Jurkat, Clone E6-1 (cell line): ENCODE results near the gene TRPT1.
A peak's percentile ranks its signal among the peaks of the same experiment; 100 is the strongest.

Experiments used
- DNase-seq: peaks from one replicate; pipeline ENCODE4 v3.0.0-alpha.2; 2011; ENCODE audit warnings: low read depth, low spot score
- H3K4me3 ChIP-seq: 2 replicates; pipeline ENCODE4 v1.5.1; 2011; ENCODE audit warnings: mild to moderate bottlenecking, low read length, control low read depth, moderate library complexity

Gene TRPT1

DNA sequence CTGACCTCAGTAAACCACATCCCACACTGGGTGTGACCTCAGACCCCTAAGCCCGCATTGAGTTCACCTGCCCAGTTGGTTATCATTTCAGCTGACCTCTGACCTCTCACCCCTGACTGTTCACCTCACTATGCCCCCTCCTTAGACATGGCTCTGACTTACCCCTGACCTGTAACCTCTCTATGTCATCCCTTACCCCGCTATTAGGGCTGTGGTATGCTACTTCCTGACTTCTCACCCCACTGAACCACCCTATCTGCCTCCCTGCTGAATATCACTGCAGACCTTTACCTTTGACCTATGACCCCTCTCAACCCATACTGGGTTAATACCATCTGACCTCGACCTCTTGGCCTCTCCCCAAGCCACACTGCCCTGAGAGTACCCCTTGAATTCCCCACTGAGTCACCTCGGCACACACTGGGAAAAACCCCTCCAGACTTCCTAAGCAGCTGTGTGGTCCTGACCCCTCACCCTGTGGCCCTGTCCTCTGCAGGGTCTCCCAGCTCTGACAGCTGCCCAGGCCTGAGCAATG, 33.6 kb upstream of the TRPT1 start:
- no peak overlapping the region for H3K4me3 ChIP-seq
- no peak for DNase-seq

DNA sequence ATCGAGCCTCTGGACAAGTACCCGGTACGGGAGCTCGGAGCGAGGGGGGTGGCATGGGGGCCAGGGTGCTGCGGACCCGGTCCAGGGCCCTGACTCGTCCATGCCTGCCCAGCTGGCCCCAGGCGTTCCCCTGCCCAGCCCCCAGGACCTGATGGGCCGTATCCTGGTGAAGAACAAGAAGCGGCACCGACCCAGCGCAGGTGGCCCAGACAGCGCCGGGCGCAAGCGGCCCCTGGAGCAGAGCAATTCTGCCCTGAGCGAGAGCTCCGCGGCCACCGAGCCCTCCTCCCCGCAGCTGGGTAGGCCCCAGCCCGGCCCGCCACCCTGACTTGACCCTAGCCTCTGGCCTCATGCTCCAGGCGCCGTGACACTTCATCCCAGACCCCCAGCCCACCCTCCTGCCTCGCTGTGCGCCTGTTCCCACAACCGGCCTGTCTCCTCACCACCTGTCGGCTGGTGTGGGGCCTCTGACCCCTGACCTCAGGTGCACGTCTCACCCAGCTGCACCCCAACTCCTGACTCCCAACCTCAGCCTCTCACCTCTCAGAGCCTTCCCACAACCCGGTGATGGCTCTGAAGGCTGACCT, 33.1 kb upstream of the TRPT1 start:
- no peak overlapping the region for H3K4me3 ChIP-seq
- DNase-seq = no peak

DNA sequence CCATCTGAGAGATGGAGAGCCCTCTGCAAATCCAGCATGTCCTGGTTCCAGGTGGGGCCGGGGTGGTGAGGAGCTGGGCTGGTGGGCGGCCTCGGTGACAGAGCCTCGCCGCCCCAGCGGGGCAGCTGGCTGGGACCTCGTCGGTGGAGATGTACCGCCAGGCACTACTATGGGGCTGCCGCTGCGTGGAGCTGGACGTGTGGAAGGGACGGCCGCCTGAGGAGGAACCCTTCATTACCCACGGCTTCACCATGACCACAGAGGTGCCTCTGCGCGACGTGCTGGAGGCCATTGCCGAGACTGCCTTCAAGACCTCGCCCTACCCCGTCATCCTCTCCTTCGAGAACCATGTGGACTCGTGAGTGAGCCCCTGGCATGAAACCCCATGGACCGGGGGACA, 32.4 kb upstream of the TRPT1 start:
- DNase-seq = no peak

DNA sequence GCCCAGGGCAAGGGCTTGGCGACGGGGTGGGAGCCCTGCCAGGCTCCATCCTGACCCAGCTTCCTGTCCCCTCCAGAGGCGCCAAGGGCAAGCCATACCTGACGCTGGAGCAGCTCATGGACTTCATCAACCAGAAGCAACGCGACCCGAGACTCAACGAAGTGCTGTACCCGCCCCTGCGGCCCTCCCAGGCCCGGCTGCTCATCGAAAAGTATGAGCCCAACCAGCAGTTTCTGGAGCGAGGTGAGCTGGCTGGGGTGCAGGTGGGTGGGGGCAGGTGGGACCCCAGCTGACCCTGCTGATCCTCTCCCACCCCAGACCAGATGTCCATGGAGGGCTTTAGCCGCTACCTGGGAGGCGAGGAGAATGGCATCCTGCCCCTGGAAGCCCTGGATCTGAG, 30.3 kb upstream of the TRPT1 start:
- H3K4me3 ChIP-seq = no peak overlapping the region
- DNase-seq = no peak

More for the DNA sequence above, 32.4 kb upstream of the TRPT1 start:
- H3K4me3 ChIP-seq = no peak overlapping the region

DNA sequence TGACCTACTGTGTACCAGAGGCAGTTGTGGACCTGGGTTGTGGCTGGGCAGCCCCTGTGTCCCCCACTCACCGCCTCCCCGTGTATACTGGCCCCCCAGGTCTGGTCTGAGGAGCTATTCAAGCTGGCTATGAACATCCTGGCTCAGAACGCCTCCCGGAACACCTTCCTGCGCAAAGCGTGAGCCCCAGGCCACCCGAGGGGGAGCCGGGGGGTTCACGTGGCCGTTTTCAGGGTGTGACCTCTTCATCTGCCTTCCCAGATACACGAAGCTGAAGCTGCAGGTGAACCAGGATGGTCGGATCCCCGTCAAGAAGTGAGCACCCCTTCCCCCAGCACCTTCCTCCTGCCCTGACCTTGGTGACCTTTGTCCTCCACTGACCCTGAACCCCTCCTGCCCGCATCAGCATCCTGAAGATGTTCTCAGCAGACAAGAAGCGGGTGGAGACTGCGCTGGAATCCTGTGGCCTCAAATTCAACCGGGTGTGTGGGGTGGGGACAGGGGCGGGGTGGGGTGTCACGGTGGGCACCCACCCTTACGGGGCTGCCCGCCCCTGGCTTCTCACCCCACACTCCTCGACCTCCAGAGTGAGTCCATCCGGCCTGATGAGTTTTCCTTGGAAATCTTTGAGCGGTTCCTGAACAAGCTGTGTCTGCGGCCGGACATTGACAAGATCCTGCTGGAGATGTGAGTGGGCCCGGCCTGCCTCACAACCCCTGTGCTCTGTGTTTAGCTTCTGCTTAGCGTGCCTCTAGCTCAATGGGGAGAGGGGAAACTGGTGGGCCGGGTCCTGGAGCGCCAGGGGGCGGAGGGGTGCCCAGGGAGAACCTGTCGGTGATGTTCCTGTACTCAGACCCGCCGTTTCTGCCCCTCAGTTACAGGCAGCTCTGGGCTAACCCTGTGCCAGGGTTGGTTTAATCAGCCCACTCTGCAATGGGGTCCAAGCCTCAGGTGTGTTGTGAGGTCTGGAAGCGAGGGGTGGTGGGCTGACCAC, 29.4 kb upstream of the TRPT1 start:
- H3K4me3 ChIP-seq = no peak overlapping the region
- no peak for DNase-seq

DNA sequence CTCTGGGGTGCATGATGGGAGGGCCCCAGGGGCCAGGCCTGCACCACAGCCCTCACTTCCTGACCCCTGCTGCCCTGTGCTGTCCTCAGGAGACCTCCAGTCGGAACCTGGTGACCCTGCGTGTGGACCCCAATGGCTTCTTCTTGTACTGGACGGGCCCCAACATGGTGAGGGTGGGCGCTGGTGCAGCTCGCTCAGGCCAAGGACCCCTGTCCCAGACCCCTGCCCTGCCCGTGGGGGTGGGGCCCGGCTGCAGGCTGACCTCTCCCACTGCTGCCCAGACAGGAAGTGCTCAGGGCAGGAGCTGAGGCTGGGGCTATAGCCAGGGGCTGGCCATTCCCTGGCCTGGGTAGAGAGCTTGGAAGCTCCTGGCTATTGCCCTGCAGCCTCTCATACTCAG, 28.3 kb upstream of the TRPT1 start:
- no peak overlapping the region for H3K4me3 ChIP-seq
- DNase-seq = no peak

DNA sequence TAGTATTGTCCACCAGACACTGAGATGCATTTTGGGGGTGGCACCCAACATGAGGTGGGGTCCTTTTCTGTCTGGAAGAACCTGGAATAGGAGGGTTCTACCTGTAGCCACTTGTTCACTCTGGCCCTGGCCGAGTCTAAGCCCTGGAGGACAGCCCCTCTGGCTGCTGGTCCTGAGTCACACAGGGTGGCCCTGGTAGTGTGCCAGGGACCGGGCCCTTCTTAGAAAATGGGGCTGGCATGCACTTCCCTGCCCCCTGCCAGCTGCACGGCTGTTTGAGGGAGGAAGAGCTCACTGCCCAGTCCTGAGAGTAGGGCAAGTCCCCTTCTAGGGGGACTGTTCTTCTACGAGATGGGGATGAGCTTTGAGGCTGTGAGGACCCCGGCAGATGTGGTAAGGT, 27.5 kb upstream of the TRPT1 start:
- no peak overlapping the region for H3K4me3 ChIP-seq
- DNase-seq = no peak

DNA sequence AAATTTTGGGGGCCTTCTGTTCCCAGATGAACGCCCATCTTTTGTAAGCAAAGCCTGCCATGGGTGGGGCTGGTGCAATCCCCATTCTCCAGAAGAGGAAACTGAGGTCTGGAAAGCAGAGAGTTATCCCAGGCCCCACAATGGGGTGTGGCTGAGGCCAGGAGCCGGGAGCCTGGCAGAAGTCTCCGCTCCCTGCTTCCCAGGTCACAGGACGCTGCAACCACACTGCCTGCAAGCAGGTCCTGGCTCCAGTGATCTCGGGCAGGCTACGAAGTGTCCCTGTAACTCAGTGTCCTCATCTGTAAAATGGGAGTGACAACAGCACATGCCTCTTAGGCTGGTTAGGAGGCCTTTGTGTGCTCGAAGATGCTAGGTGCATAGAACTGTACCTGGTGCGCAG, 27.1 kb upstream of the TRPT1 start:
- DNase-seq = no peak
- no peak overlapping the region for H3K4me3 ChIP-seq

DNA sequence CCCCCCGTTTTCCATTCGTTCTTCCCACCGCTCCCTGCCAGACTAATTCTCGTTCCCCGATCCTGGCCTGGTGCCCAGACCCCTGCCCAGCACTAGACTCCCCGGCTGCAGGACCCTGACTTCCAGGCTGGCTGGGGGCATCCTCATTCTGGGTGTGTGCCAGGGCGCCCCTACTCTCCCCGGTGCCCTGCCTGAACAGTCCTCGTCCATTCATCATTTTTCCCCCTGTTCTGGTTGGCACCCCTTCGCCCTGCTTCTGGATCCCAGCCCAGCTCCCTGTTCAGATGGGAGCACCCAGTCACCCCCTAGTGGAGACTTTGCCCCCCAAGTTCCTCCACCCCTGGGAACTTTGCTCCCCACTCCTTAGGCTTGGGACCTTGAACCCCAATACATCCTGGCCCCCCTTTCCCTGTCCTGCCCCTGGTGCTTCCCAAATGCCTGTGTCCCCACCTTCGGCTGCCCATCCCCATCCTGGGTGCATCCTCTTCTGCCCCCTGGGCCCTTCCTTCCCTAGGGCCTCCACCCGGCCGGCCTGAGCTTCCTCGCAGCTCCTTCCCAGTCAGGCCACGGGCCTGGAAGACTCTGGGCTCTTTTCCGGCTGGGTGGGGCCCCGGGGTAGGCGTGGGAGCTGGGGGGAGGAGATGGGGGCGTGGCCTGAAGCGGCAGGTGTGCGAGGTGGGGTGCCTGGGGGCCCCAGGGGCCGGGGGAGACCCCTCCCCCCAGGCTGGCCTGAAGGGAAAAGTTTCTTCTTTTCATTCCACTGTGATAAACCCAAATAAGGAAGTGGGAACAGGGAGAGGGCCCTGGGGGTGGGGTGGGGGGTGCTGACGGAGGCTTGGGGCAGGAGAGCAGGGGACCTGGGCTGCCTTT, 26.3 kb upstream of the TRPT1 start:
- DNase-seq = no peak
- peak overlapping the region; percentile 59 for H3K4me3 ChIP-seq

DNA sequence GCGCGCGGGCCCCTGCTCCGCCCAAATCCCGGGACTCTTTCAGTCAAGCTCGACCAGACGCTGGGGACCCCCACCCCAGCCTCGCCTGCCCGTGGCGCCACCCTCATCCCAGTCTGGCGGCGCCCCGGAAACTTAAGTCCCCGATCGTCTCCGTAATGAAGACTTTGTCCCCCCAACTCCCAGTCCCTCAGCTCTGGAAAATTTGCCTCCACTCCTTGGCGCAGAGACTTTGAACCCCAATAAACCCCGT, 25.7 kb upstream of the TRPT1 start:
- DNase-seq = no peak
- peak overlapping the region; percentile 59 for H3K4me3 ChIP-seq

DNA sequence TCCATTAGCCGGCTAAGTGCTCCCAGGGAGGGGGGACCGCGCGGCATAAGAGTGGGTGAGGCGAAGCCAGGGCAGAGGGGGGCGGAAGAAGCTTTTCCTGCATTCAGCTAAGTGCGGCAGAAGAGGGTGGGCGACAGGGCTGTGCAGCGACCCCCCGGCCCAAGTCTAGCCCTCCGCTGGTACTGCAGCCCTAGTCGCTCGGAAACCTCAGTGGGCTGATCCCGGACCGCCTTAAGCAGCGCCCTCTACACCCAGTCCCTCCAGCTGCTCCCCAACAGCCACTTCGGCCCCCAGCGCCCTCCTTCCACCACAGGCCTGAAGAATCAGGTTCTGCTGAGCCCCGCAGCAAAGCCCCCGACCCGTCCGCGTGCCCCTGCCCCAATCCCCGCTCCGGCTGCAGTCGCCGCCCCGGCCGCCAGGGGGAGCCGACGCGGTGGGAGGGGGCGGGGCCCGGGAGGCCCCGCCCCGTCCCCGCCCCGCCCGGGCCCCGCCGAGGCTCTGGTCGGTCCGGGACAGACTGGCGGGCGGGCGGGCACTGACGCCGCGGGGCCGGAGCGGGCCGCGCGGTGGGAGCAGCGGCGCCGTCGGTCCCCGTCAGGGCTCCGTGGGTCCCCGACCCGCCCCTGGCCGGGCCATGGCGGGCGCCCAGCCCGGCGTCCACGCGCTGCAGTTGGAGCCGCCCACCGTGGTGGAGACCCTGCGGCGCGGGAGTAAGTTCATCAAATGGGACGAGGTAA, 25.2 kb upstream of the TRPT1 start, which contains the start of gene PLCB3:
Gene PLCB3, plus strand, starts transcription at position 515 of the 737 bp plus-strand sequence. Its CDS starts 120 bp downstream, at position 635.
- H3K4me3 ChIP-seq = peak within 1 kb of the TSS; percentile 60
- DNase-seq = no peak

DNA sequence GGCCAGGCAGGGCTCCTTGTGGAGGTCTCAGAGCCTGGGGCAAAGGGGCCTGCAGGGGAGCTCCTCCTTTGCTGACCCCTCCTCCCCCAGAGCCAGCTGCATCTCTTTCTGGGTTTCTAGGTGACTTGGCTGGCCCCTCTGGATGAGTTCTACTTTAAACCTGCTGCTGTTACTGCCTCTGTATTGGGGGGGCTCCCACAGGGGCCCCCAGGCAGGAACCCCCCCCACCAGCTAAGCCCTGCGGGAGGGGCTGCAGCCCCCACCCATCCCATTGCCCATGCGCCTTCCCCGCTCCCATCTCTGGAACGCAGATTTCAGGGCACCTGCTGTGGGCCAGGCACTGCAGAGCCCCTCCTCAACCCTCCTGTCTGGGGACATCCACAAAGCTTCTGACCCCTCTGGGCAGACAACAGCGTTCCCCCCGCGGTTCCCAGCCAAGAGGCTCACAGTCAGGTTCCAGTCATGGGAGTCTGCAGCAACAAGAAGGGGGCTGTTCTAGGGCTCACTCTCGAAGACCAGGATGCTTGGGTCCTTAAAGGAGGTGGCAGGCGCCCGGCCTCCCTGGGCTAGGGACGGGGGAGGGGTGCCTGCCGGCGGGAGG, 24.5 kb upstream of the TRPT1 start:
- peak overlapping the region; percentile 60 for H3K4me3 ChIP-seq
- no peak for DNase-seq

DNA sequence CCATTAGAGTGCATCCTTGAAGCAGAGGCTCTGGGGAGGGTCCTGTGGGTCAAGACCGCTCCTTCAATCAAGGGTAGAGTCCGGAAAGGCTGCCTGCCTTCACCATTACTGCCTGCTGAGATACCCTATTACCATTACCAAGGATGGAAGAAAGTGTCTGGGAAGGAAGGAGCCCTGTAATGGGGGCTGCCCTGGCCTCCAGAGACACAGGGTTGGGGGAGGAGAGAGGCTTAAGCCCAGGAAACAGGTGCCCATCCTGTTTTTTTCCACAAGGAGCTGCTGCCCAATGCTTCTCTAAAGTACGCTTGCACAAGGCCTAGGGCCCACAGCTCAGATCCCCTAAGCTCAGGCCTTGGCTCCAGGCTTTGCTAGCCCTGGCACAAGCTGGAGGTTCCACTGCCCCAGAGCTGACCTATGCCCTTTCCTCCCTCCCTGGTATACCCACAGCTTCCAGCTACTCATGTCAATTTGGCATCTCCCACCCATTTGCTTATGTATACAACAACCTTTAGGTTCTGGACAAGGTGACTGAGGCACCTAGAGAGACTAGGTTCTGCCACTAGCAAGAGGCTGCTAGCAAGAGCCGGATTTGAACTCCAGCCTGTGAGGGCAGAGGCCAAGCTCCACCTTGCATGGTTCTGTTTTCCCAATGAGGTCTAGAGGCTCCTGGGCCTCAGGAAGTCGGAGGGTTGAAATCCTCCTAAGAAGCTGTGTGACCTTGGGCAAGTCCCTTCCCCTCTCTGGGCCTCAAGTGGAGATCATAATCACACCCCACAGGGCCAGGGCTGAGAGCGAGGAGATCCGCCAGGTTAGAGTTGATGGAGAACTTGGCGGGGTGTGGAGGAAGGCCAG, 23.8 kb upstream of the TRPT1 start:
- no peak overlapping the region for H3K4me3 ChIP-seq
- no peak for DNase-seq

DNA sequence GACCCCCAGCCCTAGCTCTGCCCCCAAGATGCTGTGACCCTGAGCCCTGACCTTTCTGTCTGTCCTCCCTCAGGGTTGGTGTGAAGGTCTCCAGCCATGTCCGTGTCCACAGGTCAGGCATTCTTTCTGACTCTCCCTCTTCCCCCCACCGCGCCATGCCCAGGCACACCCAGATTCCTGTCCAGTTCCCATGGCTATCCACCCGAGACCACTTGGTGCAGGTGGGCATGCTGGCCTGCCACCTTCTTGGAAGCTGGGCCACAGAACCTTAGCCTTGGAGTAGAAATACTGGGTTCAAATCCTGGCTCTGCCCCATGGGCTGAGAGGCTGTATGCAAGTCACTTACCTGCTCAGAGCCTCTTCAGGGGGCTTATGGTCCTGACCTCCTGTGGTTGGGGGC, 23.1 kb upstream of the TRPT1 start:
- H3K4me3 ChIP-seq = no peak overlapping the region
- no peak for DNase-seq

DNA sequence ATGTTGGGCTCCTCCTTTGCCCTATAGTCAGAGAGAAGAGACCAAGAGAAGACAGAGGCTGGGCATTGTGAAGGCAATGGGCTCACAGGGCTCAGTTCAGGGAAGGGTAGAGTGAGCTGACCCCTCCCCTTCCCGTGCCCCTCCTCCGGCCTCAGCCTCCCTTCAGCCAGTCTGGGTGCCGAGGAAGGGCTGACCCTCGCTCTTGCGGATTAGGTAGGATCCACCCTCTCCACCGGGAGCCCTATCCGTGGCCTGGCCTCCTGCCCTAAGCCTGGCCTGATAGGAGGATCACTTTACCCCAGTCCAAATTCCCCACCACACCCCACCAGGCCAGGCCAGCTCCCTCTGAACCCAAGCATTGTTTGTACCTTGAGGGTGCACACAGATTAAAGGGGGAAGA, 22.6 kb upstream of the TRPT1 start:
- DNase-seq = no peak
- no peak overlapping the region for H3K4me3 ChIP-seq

DNA sequence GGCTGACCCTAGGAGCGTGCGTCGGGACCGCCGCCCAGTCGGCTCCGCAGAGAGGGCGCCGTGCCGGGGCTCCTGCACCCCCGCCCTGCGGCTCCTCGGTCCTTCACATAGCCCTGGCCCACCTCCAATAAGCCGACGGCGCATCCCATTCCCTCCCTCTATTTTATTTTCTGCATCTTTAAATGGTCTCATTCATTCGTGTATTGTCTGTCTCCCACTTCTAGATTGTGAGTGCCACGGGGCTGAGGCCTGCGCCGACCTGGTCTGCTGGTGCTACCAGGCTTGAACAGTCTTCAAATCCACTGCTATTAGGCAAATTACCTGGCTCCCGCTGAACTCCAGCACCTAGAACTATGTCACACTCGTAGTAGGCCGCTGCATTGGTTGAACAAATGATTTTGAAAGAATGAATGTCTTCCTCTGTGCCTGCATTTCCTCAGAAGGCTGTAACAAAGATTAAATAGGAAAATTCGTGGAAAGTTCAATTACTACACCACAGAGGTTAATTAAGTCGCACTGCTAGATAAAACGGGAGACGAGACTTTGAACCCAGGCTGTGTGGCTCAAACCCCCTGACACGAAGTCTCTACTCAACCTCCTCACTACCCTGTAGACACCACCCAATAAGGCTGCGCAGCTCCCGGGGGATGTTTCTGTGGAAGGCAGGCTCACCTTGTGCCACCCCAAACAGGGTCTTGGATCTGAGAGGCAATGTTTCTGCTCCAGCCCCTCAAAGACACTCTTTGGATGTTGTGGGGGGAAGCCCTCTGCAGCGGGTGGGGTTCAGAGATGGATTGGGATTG, 21.9 kb upstream of the TRPT1 start:
- H3K4me3 ChIP-seq = no peak overlapping the region

More for the DNA sequence above, 21.9 kb upstream of the TRPT1 start:
- no peak for DNase-seq
